Measurements from ENCODE around the gene AARS2. TPM values are rescaled to one million over a fixed set of nuclear protein-coding genes. Genes with fewer than 3 reads are reported as not detected.

Gene AARS2
- total and polyA plus RNA-seq, 9 of the 15 experiments (the other 6 are each of a cell fraction or from before 2014, with no cell fraction given): 0.97 to 34.0 (median 18.3) TPM

DNA sequence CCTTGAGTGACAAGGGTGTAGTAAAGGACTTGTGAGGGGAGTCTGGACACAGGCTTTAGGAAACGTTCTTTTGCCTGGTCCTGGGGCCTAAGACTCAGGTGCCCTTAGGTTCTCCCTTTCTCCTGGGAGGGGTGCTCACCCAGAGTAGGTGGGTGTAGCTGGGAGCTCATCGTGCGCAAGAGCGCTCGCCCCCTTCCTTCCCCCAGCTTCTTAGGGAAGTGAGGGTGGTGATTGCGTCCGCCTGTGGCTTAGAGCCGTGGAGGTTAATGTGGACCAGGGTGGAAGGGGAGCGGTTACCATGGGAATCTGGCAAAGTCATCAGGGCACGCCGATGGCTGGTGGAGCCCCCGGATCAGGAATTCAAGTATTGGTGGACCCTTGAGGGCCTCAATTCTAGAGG lies 3.3 kb upstream of the AARS2 start:
- intact Hi-C loops (cut with micrococcal nuclease): no loop called here
- BruUV-seq (replicated peaks): no TSS peak

More for the DNA sequence above, 3.3 kb upstream of the AARS2 start:
- Histone ChIP-seq H3K9ac (ENCODE audit: insufficient read depth in 1 of 2, low read depth in 2 of 2, low read length in 2 of 2) (no peak overlapping the region), H3K36me3 (ENCODE audit: control insufficient read depth, insufficient read depth, low read length) (peaks cover 8% of the 10 kb centered on the region), H3K79me2 (ENCODE audit: control insufficient read depth, insufficient read depth, low read length) (peaks cover 15% of the 10 kb centered on the region), H3K4me3 (no peak overlapping the region), H3K9me3 (replicated peaks; ENCODE audit: control insufficient read depth, insufficient read depth, low read depth, low read length) (no peaks in the 10 kb centered on the region), H3K27me3 (ENCODE audit: control insufficient read depth in 2 of 2, insufficient read depth in 2 of 2, low read length in 2 of 2) (peaks cover 36 to 39% of the 10 kb centered on the region in 2 experiments), H3K27ac (ENCODE audit: extremely low read depth, low read depth, low read length) (no peak overlapping the region), H3K9me1 (ENCODE audit: control insufficient read depth, insufficient read depth, low read length) (no peaks in the 10 kb centered on the region), H3K4me1 (replicated peaks in 1 of 2; ENCODE audit: control insufficient read depth in 2 of 2, insufficient read depth in 2 of 2, low read length in 2 of 2) (peaks cover 5 to 6% of the 10 kb centered on the region in 2 experiments; a peak in 3 of 5 replicates), H3K4me2 (ENCODE audit: insufficient read depth, low read length) (no peak overlapping the region), H4K20me1 (replicated peaks; ENCODE audit: control insufficient read depth, insufficient read depth, low read length) (no peaks in the 10 kb centered on the region), H2AFZ (ENCODE audit: low read depth, low read length) (no peak overlapping the region)
- POLR2A ChIA-PET: no interaction called here
- 32% methylated on average over 12 of the region's 12 CpGs for WGBS (ENCODE audit: insufficient coverage, low coverage, missing lambda C conversion rate)
- CTCF ChIA-PET (ENCODE audit: low intra/inter-chr PET ratio): no interaction called here
- FAIRE-seq: no peak
- TF ChIP-seq SMARCB1 (IDR thresholded peaks at IDR 0.05; ENCODE audit: insufficient read length, low read depth) (no peak), ZBTB1 (CRISPR knock-in tag; IDR thresholded peaks at IDR 0.05; ENCODE audit: borderline replicate concordance, low read depth) (0 out of 2 replicates have a peak, but pooled peaks have one; percentile 20)
- TF ChIP-seq, protein P1, sequence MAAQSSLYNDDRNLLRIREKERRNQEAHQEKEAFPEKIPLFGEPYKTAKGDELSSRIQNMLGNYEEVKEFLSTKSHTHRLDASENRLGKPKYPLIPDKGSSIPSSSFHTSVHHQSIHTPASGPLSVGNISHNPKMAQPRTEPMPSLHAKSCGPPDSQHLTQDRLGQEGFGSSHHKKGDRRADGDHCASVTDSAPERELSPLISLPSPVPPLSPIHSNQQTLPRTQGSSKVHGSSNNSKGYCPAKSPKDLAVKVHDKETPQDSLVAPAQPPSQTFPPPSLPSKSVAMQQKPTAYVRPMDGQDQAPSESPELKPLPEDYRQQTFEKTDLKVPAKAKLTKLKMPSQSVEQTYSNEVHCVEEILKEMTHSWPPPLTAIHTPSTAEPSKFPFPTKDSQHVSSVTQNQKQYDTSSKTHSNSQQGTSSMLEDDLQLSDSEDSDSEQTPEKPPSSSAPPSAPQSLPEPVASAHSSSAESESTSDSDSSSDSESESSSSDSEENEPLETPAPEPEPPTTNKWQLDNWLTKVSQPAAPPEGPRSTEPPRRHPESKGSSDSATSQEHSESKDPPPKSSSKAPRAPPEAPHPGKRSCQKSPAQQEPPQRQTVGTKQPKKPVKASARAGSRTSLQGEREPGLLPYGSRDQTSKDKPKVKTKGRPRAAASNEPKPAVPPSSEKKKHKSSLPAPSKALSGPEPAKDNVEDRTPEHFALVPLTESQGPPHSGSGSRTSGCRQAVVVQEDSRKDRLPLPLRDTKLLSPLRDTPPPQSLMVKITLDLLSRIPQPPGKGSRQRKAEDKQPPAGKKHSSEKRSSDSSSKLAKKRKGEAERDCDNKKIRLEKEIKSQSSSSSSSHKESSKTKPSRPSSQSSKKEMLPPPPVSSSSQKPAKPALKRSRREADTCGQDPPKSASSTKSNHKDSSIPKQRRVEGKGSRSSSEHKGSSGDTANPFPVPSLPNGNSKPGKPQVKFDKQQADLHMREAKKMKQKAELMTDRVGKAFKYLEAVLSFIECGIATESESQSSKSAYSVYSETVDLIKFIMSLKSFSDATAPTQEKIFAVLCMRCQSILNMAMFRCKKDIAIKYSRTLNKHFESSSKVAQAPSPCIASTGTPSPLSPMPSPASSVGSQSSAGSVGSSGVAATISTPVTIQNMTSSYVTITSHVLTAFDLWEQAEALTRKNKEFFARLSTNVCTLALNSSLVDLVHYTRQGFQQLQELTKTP (IDR thresholded peaks at IDR 0.05; ENCODE audit: low read depth in 1 of 2, partially characterized antibody in 2 of 2): no peak
- ATAC-seq: no peak
- in situ Hi-C loops (cut with MboI): no loop called here
- no peak for DNase-seq (ENCODE audit: extremely low read depth in 1 of 4, low spot score in 3 of 4)
